ENCODE results near the gene GLT1D1. TPM values are rescaled to one million over a fixed set of nuclear protein-coding genes. Genes with fewer than 3 reads are reported as not detected.
"Not testable (repeated sequence)": the region's sequence is repeated elsewhere in the genome, so short reads cannot be mapped to it uniquely, and the experiment has no call there.

The GLT1D1 gene
- total RNA-seq, 4 donors from 2014 or later: 0.60 TPM; not detected in 3

DNA sequence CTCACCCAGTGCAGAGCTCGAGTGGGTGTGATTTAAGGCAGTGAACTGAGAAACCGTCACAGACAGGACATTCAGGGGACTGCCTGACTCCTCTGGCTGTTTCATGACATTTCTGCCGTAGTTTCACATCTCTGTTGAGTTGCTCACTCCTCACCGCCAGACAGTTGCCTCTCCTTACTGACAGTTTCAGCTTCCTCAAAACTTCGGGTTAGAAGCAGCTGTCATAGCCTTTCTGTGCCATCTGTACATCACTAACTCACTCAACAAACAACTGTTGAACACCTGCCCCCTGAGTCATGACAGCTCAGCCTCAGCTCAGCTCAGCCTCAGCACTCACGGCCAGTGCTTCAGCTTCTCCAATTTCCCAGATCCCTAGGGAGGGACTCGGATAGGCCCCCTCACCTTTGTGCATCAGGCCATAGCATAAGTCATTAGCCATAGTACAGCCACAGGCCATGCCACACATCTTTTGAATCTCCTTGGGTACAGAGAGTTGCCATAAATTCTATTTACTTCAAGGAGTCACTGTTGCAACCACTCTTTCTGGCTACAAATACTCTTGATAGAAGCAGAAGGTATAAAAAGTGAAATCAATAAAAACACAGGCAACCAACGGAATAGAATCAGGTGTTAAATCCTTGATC is 23.3 kb upstream of the GLT1D1 start:
- Histone ChIP-seq H3K9me3 (peaks cover 0 to 14% (median 0%) of the 10 kb centered on the region in 4 donors), H3K27me3 (no peaks in the 10 kb centered on the region), H3K36me3 (peaks cover 0 to 7% (median 0%) of the 10 kb centered on the region in 3 donors), H3K4me3 (no peak overlapping the region), H3K4me1 (no peaks in the 10 kb centered on the region), H3K27ac (no peak overlapping the region)
- TF ChIP-seq, protein P1, sequence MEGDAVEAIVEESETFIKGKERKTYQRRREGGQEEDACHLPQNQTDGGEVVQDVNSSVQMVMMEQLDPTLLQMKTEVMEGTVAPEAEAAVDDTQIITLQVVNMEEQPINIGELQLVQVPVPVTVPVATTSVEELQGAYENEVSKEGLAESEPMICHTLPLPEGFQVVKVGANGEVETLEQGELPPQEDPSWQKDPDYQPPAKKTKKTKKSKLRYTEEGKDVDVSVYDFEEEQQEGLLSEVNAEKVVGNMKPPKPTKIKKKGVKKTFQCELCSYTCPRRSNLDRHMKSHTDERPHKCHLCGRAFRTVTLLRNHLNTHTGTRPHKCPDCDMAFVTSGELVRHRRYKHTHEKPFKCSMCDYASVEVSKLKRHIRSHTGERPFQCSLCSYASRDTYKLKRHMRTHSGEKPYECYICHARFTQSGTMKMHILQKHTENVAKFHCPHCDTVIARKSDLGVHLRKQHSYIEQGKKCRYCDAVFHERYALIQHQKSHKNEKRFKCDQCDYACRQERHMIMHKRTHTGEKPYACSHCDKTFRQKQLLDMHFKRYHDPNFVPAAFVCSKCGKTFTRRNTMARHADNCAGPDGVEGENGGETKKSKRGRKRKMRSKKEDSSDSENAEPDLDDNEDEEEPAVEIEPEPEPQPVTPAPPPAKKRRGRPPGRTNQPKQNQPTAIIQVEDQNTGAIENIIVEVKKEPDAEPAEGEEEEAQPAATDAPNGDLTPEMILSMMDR (IDR thresholded peaks at IDR 0.05): no peak
- TF ChIP-seq POLR2A (IDR thresholded peaks at IDR 0.05) (no peak), EP300 (IDR thresholded peaks at IDR 0.05) (no peak)
- no peak for DNase-seq (ENCODE audit: low spot score in 2 of 2)
- 75 to 78% methylated on average over 8 of the region's 8 CpGs for WGBS, 2 donors

DNA sequence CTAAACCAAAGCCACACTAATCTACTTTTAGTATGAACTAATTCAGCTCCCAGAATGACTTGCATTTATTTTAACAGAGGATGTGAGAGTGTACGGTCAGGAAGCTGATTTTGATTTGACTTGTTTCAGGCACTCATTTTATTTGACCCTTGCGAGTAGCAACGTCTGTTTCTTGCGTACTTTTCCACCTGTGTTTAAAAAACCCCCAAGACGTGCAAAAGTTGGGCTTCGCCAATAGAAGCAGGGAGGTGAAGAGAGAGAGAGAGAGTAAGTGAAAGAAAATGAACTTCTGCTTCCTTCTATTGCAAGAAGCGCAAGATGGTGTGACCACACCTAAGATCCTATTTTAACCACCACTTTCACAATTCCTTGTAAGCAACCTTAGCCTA is 22.8 kb upstream of the GLT1D1 start:
- Histone ChIP-seq H3K36me3 (peaks cover 0 to 7% (median 0%) of the 10 kb centered on the region in 3 donors), H3K9me3 (peaks cover 0 to 16% (median 0%) of the 10 kb centered on the region in 4 donors), H3K4me1 (no peaks in the 10 kb centered on the region), H3K4me3 (no peak overlapping the region), H3K27ac (no peak overlapping the region), H3K27me3 (no peaks in the 10 kb centered on the region)
- 67 to 71% methylated on average over 7 of the region's 7 CpGs for WGBS, 2 donors
- DNase-seq (ENCODE audit: low spot score in 2 of 2): no peak
- no peak for TF ChIP-seq POLR2A (IDR thresholded peaks at IDR 0.05)

- no peaks in the 10 kb centered on the region for H3K27me3 ChIP-seq
- H3K4me1 ChIP-seq: no peaks in the 10 kb centered on the region
- peaks cover 0 to 25% (median 0%) of the 10 kb centered on the region in 4 donors for H3K9me3 ChIP-seq
- H3K27ac ChIP-seq: no peak overlapping the region
- TF ChIP-seq POLR2A (IDR thresholded peaks at IDR 0.05) (no peak), EP300 (IDR thresholded peaks at IDR 0.05) (no peak)
- TF ChIP-seq, protein P1 (IDR thresholded peaks at IDR 0.05): no peak
- H3K36me3 ChIP-seq: no peaks in the 10 kb centered on the region
- H3K4me3 ChIP-seq: no peak overlapping the region
- 91 to 96% methylated on average over 10 of the region's 10 CpGs for WGBS, 2 donors
- no peak for DNase-seq (ENCODE audit: low spot score in 2 of 2)
Observed at GRCh38 chr12:128833418-128833817, 19.9 kb upstream of the GLT1D1 start.

GRCh38 chr12:128839885-128840284 is 13.4 kb upstream of the GLT1D1 start:
- not testable (repeated sequence) for H3K4me1 ChIP-seq; H3K4me3 ChIP-seq; H3K27ac ChIP-seq; DNase-seq (ENCODE audit: low spot score in 2 of 2); H3K27me3 ChIP-seq; H3K36me3 ChIP-seq
- 77 to 83% methylated on average over 12 of the region's 12 CpGs for WGBS, 2 donors
- peaks cover 0 to 27% (median 0%) of the 10 kb centered on the region in 4 donors for H3K9me3 ChIP-seq

DNA sequence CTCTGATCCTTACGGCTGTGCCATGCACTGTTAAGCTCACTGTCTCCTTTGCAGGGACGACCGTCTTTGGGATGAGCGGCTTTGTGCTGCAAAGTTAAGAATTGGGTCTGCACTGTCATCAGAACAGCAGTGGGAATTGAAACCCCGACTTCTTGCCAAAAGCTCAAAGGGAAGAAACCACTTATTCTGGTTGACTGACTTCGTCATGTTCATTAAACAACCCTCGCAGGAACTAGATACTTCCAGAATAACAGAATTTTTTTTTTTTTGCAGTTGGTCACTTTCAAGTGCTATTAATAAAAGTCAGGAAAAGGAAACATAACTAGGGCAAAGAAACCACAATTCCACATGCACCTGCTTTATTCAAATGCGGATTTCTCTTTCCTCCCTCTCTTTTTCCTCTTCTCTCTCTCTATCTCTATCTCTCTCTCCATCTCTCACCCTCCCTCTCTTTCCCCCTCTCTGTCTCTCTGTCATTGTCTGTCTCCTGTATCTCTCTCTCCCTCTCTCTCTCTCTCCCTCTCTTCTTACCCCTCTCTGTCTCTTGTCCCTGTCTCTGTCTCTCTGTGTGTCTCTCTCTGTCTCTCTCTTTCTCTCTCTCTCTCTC is 12.3 kb upstream of the GLT1D1 start:
- Histone ChIP-seq H3K27me3 (no peaks in the 10 kb centered on the region), H3K9me3 (peaks cover 0 to 20% (median 0%) of the 10 kb centered on the region in 4 donors), H3K27ac (no peak overlapping the region), H3K4me3 (no peak overlapping the region), H3K36me3 (no peaks in the 10 kb centered on the region), H3K4me1 (no peaks in the 10 kb centered on the region)
- 56 to 58% methylated on average over 8 of the region's 8 CpGs for WGBS, 2 donors
- TF ChIP-seq POLR2A (IDR thresholded peaks at IDR 0.05) (no peak), EP300 (IDR thresholded peaks at IDR 0.05) (no peak)
- TF ChIP-seq, protein P1 (IDR thresholded peaks at IDR 0.05): no peak
- no peak for DNase-seq (ENCODE audit: low spot score in 2 of 2)

- Histone ChIP-seq H3K4me1 (no peaks in the 10 kb centered on the region), H3K4me3 (no peak overlapping the region), H3K36me3 (no peaks in the 10 kb centered on the region), H3K27ac (no peak overlapping the region), H3K9me3 (peaks cover 0 to 20% (median 0%) of the 10 kb centered on the region in 4 donors), H3K27me3 (no peaks in the 10 kb centered on the region)
- WGBS, 2 donors: 82 to 86% methylated on average over 11 of the region's 11 CpGs
- TF ChIP-seq EP300 (IDR thresholded peaks at IDR 0.05) (no peak), POLR2A (IDR thresholded peaks at IDR 0.05) (no peak)
- TF ChIP-seq, protein P1 (IDR thresholded peaks at IDR 0.05): no peak
- DNase-seq (ENCODE audit: low spot score in 2 of 2): no peak
Observed at GRCh38 chr12:128842579-128842978, 10.7 kb upstream of the GLT1D1 start.
